ENCODE results near the gene CARD8. TPM values are rescaled to one million over a fixed set of nuclear protein-coding genes. Genes with fewer than 3 reads are reported as not detected.
"Not testable (repeated sequence)": the region's sequence is repeated elsewhere in the genome, so short reads cannot be mapped to it uniquely, and the experiment has no call there.

The CARD8 gene
- total and polyA plus RNA-seq, 10 donors: 61.8 to 238 (median 161) TPM

DNA sequence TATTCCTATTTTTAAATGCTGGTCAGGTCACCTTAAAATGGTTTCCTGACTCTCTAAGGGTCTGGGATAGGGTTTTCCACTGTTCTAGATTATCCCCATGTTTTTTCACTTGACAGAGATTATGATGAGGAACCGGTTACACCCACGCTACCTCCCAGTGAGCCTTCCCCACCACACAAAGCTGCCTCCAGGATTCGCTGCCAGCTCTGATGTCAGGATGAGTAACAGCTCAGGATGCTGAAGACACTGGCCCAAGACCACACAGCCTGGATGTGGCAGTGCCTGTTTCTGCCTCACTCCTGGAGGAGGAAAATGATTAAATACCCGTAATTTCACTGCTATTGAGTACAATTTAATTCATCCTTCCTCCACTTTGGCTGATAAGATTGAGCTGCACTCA lies 37.1 kb upstream of the CARD8 start:
- WGBS, 5 donors: 87 to 97% (median 95%) methylated on average over 4 of the region's 4 CpGs
- Histone ChIP-seq H3K27me3 (replicated peaks in 1 of 7) (peaks cover 0 to 38% (median 0%) of the 10 kb centered on the region in 7 donors), H3K4me1 (peaks cover 9 to 17% (median 13%) of the 10 kb centered on the region in 6 donors), H3K4me3 (no peak overlapping the region), H3K36me3 (no peaks in the 10 kb centered on the region), H3K9me3 (no peaks in the 10 kb centered on the region), H3K27ac (no peak overlapping the region)
- no peak for DNase-seq
- intact Hi-C loops (cut with DNase I; ENCODE audit: low total_unique reads): no loop called here
- TF ChIP-seq POLR2AphosphoS5 (IDR thresholded peaks at IDR 0.05): no peak
- no peak for TF ChIP-seq POLR2A (IDR thresholded peaks at IDR 0.05)
- TF ChIP-seq, protein P1, sequence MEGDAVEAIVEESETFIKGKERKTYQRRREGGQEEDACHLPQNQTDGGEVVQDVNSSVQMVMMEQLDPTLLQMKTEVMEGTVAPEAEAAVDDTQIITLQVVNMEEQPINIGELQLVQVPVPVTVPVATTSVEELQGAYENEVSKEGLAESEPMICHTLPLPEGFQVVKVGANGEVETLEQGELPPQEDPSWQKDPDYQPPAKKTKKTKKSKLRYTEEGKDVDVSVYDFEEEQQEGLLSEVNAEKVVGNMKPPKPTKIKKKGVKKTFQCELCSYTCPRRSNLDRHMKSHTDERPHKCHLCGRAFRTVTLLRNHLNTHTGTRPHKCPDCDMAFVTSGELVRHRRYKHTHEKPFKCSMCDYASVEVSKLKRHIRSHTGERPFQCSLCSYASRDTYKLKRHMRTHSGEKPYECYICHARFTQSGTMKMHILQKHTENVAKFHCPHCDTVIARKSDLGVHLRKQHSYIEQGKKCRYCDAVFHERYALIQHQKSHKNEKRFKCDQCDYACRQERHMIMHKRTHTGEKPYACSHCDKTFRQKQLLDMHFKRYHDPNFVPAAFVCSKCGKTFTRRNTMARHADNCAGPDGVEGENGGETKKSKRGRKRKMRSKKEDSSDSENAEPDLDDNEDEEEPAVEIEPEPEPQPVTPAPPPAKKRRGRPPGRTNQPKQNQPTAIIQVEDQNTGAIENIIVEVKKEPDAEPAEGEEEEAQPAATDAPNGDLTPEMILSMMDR (IDR thresholded peaks at IDR 0.05 in 8 of 11, conservative IDR thresholded peaks at IDR 0.05 in 3 of 11): no peak

DNA sequence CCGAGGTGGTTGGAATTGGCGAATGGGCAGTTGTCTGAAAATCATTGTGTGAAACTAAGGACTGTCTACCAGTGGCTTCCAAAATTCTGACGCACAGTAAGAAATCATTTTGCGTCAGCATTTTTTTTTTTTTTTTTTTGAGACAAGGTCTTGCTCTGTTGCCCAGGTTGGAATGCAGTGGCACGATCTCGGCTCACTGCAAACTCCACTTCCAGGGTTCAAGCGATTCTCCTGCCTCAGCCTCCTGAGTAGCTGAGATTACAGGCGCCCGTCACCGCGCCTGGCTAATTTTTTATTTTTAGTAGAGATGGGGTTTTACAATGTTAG lies 35.7 kb upstream of the CARD8 start:
- not testable (repeated sequence) for H3K27ac ChIP-seq, DNase-seq, H3K36me3 ChIP-seq
- WGBS, 5 donors: 33 to 39% (median 34%) methylated on average over 11 of the region's 11 CpGs
- Histone ChIP-seq H3K4me3 (peak overlapping the region in 4 of 8 donors; percentile 30 to 68 (median 38)), H3K4me1 (peaks cover 9 to 17% (median 13%) of the 10 kb centered on the region in 6 donors), H3K9me3 (peaks cover 0 to 10% (median 7%) of the 10 kb centered on the region in 8 donors), H3K27me3 (replicated peaks in 1 of 7) (peaks cover 0 to 38% (median 0%) of the 10 kb centered on the region in 7 donors)
- TF ChIP-seq, protein P1 (IDR thresholded peaks at IDR 0.05 in 8 of 11, conservative IDR thresholded peaks at IDR 0.05 in 3 of 11): peak in 5 of 11 experiments; percentile 13 to 46 (median 33)
- intact Hi-C loops (cut with DNase I; ENCODE audit: low total_unique reads): loop anchor here (2.0 kb wide), 1 partner anchor 25 kb away; no protein-coding TSS in a partner anchor

DNA sequence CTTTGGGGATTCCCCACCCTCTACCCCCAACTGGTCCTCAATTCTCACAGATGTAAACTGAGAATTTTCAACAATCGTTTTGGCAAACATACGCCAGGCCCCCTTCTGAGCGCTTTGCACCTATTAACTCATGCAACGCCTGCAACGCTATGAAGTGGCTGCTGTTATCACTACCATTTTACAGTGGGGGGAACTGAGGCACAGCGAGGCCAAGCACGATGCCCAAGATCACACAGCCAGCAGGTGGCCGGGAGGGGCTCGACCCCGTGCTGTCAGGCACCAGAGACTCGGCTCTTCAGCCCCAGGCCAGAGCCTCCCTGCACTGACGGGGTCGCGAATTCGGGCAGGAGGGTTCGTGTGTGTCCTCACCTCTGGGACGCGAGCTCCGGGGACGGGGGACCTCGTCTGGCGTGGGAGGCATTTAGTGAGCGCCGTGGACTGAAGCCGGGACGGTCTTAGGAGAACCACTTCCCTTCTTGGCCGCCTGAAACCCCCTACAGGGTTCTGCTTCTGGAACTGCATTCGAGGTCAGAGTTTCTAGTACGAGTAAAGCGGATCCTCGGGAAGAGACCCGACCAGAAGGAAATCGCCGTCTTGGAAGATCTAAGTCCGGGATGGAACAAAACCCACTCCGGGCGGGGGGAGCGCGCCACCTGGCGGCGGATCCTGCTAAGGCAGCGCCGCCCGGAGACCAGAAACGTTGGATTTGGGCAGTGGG lies 35.2 kb upstream of the CARD8 start:
- TF ChIP-seq POLR2A (IDR thresholded peaks at IDR 0.05): no peak
- TF ChIP-seq, protein P1 (IDR thresholded peaks at IDR 0.05 in 8 of 11, conservative IDR thresholded peaks at IDR 0.05 in 3 of 11): peak; percentile 84 to 99 (median 93)
- TF ChIP-seq POLR2AphosphoS5 (IDR thresholded peaks at IDR 0.05): peak in 2 of 3 donors; percentile 44 to 55
- Histone ChIP-seq H3K4me3 (peak overlapping the region; percentile 12 to 68 (median 33)), H3K36me3 (peaks cover 0 to 9% (median 0%) of the 10 kb centered on the region in 6 donors), H3K27ac (no peak overlapping the region), H3K4me1 (peaks cover 9 to 17% (median 13%) of the 10 kb centered on the region in 6 donors), H3K9me3 (peaks cover 0 to 15% (median 10%) of the 10 kb centered on the region in 8 donors), H3K27me3 (replicated peaks in 1 of 7) (peaks cover 0 to 37% (median 0%) of the 10 kb centered on the region in 7 donors)
- 1 to 3% (median 2%) methylated on average over 40 to 45 of the region's 45 CpGs for WGBS, 5 donors
- DNase-seq: peak; percentile 91
- intact Hi-C loops (cut with DNase I; ENCODE audit: low total_unique reads): loop anchor here (2.0 kb wide), 1 partner anchor 24 kb away; no protein-coding TSS in a partner anchor

DNA sequence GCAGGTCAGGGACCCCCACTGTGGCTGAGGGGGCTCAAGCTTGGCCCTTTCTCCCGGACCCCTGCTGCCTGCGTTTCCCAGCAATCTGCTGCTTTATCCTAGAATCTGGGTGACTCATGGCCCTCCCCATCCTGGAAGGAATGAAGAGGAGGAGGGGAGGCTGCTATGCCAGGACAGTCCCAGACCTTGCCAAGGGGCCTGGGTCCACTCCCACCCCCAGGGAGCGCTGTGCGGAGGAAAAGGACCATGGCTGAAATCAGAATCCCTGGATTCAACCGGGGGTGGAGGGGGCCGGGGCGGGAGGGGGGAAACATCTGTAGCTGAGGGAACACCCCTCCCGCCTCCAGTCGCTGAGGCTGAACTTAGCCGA lies 34.7 kb upstream of the CARD8 start:
- H3K9me3 ChIP-seq: peaks cover 0 to 16% (median 10%) of the 10 kb centered on the region in 8 donors
- H3K36me3 ChIP-seq: peaks cover 0 to 14% (median 0%) of the 10 kb centered on the region in 6 donors
- TF ChIP-seq POLR2AphosphoS5 (IDR thresholded peaks at IDR 0.05): no peak
- TF ChIP-seq POLR2A (IDR thresholded peaks at IDR 0.05): no peak
- TF ChIP-seq, protein P1 (IDR thresholded peaks at IDR 0.05 in 8 of 11, conservative IDR thresholded peaks at IDR 0.05 in 3 of 11): no peak
- DNase-seq: no peak
- H3K4me3 ChIP-seq: peak overlapping the region in 3 of 8 donors; percentile 34 to 68 (median 43)
- WGBS, 5 donors: 23 to 47% (median 25%) methylated on average over 8 to 10 of the region's 10 CpGs
- H3K27ac ChIP-seq: no peak overlapping the region
- peaks cover 0 to 32% (median 0%) of the 10 kb centered on the region in 7 donors for H3K27me3 ChIP-seq (replicated peaks in 1 of 7)
- H3K4me1 ChIP-seq: peaks cover 9 to 17% (median 13%) of the 10 kb centered on the region in 6 donors
- intact Hi-C loops (cut with DNase I; ENCODE audit: low total_unique reads): loop anchor here (2.0 kb wide), 1 partner anchor 24 kb away; no protein-coding TSS in a partner anchor

Data from spleen (tissue), 11 donors.